DMS53 (cell line): ENCODE results near the gene SERPINA3.
"Not testable (repeated sequence)": the region's sequence is repeated elsewhere in the genome, so short reads cannot be mapped to it uniquely, and the experiment has no call there.

Experiments
- DNase-seq: peaks from one replicate; lab custom pipeline; 2025; lab: John Stamatoyannopoulos, UW

Gene SERPINA3

GRCh38 chr14:94633121-94633520 is 20.9 kb downstream of the SERPINA3 start:
- no peak for DNase-seq

DNA sequence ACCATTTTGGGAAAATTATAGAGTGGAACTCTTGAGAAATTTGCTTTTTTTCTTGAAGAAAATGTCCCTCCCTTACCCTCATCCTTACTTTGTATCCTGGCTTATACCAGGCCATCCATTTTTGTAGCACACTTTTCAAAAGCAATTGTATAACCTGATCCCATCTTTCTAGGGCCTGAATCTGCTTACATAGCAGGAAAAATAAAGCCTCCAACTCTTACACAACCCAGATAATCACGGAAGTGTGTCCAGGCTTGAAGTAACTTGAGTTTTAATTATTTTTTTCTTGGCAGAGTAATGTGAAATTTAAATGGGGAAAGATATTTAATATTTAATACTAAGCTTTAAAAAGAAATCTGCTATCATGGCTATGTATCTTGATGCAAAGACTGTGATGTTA is 23.0 kb downstream of the SERPINA3 start:
- DNase-seq, result no peak

GRCh38 chr14:94636744-94637412 is 24.7 kb downstream of the SERPINA3 start:
- DNase-seq, result peak; percentile 4

GRCh38 chr14:94637814-94638213 is 25.6 kb downstream of the SERPINA3 start:
- not testable (repeated sequence) for DNase-seq

- no peak for DNase-seq
These were observed 26.1 kb downstream of the SERPINA3 start for GRCh38 chr14:94638339-94638738.

- no peak for DNase-seq
These were observed 27.0 kb downstream of the SERPINA3 start for GRCh38 chr14:94638961-94639817.

DNA sequence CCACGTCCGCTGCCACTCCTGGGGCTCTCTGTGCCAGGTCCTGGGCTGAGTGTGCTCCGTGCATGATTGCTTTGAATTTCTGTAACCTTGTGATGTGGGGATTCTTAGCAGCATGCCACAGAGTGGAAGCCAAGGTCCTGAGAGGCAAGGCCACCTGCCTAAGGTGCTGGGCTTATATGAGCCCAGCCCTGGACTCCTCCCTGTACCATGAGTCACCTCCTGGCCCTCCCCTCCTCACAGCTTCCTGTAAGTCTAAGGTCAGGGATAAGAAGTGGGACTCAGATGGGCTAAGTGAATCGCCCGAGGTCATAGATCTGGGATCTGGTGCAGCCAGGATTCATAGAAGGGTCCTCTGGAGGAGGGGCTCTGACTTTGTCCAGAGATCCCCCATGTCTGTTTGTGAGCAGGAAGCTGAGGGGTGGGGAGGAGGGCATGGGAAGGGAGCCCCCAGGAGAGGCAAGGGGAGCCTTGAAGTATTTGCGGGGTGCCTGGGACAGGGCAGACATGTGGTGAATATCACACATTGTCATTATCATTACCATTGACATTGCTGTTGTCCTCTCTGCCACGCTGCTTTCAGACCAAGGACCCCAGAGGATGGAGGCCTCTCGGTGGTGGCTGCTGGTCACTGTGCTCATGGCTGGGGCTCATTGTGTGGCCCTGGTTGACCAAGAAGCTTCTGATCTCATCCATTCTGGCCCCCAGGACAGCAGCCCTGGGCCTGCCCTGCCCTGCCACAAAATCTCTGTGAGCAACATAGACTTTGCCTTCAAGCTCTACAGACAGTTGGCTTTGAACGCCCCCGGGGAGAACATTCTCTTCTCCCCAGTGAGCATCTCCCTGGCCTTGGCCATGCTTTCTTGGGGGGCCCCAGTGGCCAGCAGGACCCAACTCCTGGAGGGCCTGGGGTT is 28.8 kb downstream of the SERPINA3 start:
- DNase-seq, result no peak

DNA sequence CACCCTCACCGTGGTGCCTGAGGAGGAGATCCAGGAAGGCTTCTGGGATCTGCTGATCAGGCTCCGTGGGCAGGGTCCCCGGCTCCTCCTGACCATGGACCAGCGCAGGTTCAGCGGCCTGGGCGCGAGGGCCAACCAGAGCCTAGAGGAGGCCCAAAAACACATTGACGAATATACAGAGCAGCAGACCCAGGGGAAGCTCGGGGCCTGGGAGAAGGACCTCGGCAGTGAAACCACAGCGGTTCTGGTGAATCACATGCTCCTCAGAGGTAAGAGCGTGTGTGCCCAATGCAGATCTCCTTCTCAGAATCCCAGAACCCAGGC is 29.4 kb downstream of the SERPINA3 start:
- DNase-seq, result no peak

GRCh38 chr14:94643316-94644101 is 31.3 kb downstream of the SERPINA3 start:
- no peak for DNase-seq

DNA sequence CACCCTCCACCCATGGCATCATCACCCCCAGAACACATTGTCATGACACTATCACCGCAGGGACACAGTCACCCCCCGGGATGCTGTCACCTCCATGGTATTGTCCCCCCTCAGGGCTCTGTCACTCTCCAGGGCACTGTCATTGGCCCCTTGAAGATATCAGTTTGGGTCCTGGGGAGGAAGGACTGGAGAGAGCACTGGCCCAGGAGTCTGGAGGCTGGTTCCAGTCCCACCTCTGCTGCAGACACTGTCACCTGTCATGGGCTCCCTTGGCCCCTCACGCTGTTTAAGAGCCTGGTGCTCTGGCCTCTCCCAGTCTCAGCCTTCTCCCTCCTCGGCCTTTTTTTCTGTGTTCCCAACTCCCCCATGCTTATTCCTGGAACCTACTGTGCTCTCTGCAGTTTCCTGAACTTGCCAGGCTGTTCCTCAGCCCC is 31.9 kb downstream of the SERPINA3 start:
- no peak for DNase-seq

GRCh38 chr14:94646066-94646465 is 33.9 kb downstream of the SERPINA3 start:
- no peak for DNase-seq

GRCh38 chr14:94646481-94646880 is 34.3 kb downstream of the SERPINA3 start:
- no peak for DNase-seq

GRCh38 chr14:94648801-94649200 is 36.6 kb downstream of the SERPINA3 start:
- no peak for DNase-seq

- no peak for DNase-seq
These were observed 37.6 kb downstream of the SERPINA3 start for GRCh38 chr14:94649543-94650443.

DNA sequence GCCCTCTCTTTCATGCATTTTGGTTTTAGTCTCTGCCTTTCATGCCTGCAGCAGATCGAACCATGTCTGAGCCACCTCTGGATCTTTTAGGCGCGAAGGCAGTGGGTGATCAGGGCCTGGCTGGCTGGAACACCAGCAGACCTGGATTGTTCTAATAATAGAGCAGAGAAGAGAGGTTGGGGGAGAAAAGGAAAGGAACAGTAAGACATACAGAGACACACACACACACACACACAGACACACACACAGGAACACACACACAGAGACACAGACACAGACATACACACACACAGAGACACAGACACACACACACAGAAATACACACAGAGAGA is 38.2 kb downstream of the SERPINA3 start:
- DNase-seq, result no peak

- DNase-seq, result no peak
These were observed 38.9 kb downstream of the SERPINA3 start for GRCh38 chr14:94650806-94651805.

DNA sequence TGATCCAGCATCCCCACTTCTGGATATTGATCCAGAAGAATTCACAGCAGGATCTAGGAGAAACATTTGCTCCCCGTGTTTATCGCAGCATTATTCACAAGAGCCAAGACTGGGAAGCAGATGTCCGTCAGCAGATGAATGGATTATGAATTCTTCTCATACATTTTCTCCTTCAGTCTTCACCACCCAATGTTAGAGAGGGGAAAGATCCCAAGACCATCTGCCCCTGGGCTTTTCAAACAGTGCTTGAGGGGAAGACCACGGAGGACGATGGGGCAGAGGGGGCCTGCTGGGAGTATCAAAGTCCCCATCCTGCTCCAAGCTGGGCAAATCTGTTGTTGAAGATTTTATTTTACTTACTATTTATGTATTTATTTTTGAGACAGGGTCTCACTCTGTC is 41.1 kb downstream of the SERPINA3 start:
- DNase-seq, result no peak

- DNase-seq, result no peak
These were observed 42.1 kb downstream of the SERPINA3 start for GRCh38 chr14:94654071-94654861.
